IMR-90 (cell line): ENCODE measurements around the gene MTR. TPM values are rescaled to one million over a fixed set of nuclear protein-coding genes. Genes with fewer than 3 reads are reported as not detected.

ENCODE experiments used
- ATAC-seq: fragments of 200-7000 bp; cut with Tn5 transposase; 2 replicates; pipeline ENCODE4 v1.9.1; 2020; ENCODE audit warnings: low read depth, mild to moderate bottlenecking, moderate library complexity
- BruUV-seq: library from RNA; stranded (reverse); fragments of 400-500 nt; replicated peaks from 2 replicates; lab custom pipeline; 2021; lab: Mats Ljungman, UMichigan
- CTCF ChIA-PET: fragments of 300-600 bp; formaldehyde crosslinking; extraction: SDS; loops from one replicate; lab custom pipeline; 2021; ENCODE audit warnings: antibody characterized with exemption; lab: Yijun Ruan, JAX
- POLR2A ChIA-PET: fragments of 300-600 bp; sonication (Branson Sonifier 250); formaldehyde crosslinking; loops from one replicate; lab custom pipeline; 2022; ENCODE audit warnings: antibody characterized with exemption; ENCODE audit not compliant: unreplicated experiment; lab: Charles Lee
- DNase-seq: peaks from one replicate; pipeline ENCODE4 v3.0.0; 2013
- H2AFZ ChIP-seq: replicated peaks from 2 replicates; pipeline ENCODE3; 2013; ENCODE audit warnings: low read length, mild to moderate bottlenecking; ENCODE audit not compliant: poor library complexity
- H2AK5ac ChIP-seq: 2 replicates; pipeline ENCODE4 v1.6.1; 2013; ENCODE audit warnings: low read depth, low read length, inconsistent platforms
- H2AK9ac ChIP-seq: replicated peaks from 2 replicates; pipeline ENCODE3; 2013; ENCODE audit warnings: mild to moderate bottlenecking, low read depth, low read length, moderate library complexity; ENCODE audit not compliant: poor library complexity
- H2BK120ac ChIP-seq: 2 replicates; pipeline ENCODE4 v1.6.1; 2013; ENCODE audit warnings: low read depth, low read length, inconsistent platforms
- H2BK15ac ChIP-seq: 3 replicates; pipeline ENCODE4 v1.6.1; 2013; ENCODE audit warnings: low read depth, low read length, inconsistent platforms
- H2BK20ac ChIP-seq: 2 replicates; pipeline ENCODE4 v1.6.1; 2013; ENCODE audit warnings: low read depth, mild to moderate bottlenecking, inconsistent platforms, low read length, moderate library complexity
- H2BK5ac ChIP-seq: 2 replicates; pipeline ENCODE4 v1.6.1; 2013; ENCODE audit warnings: mild to moderate bottlenecking, low read depth, low read length, inconsistent platforms; ENCODE audit not compliant: poor library complexity, severe bottlenecking
- H3K14ac ChIP-seq: replicated peaks from 2 replicates; pipeline ENCODE4 v1.6.1; 2013; ENCODE audit warnings: low read depth, low read length, inconsistent platforms
- H3K18ac ChIP-seq: 2 replicates; pipeline ENCODE4 v1.6.1; 2013; ENCODE audit warnings: low read depth, low read length, control low read depth
- H3K23ac ChIP-seq: 2 replicates; pipeline ENCODE4 v1.6.1; 2013; ENCODE audit warnings: low read depth, low read length, inconsistent platforms
- H3K27ac ChIP-seq: 2 replicates; pipeline ENCODE4 v1.5.1; 2013; ENCODE audit warnings: mild to moderate bottlenecking, control low read depth, low read length; ENCODE audit not compliant: insufficient read depth
- H3K27me3 ChIP-seq: 2 replicates; pipeline ENCODE4 v1.6.1; 2013; ENCODE audit warnings: low read length; ENCODE audit not compliant: control insufficient read depth, insufficient read depth
- H3K36me3 ChIP-seq: 2 replicates; pipeline ENCODE4 v1.6.1; 2013; ENCODE audit warnings: low read length, mixed read lengths; ENCODE audit not compliant: control insufficient read depth, insufficient read depth
- H3K4ac ChIP-seq: 2 replicates; pipeline ENCODE4 v1.6.1; 2013; ENCODE audit warnings: low read depth, low read length, inconsistent platforms
- H3K4me1 ChIP-seq: 2 replicates; pipeline ENCODE4 v1.6.1; 2013; ENCODE audit warnings: low read length, mixed read lengths; ENCODE audit not compliant: control insufficient read depth, insufficient read depth
- H3K4me2 ChIP-seq: 2 replicates; pipeline ENCODE4 v1.6.1; 2013; ENCODE audit warnings: low read depth, mild to moderate bottlenecking, control low read depth, low read length, moderate library complexity
- H3K4me3 ChIP-seq: 2 replicates; pipeline ENCODE4 v1.5.1; 2013; ENCODE audit warnings: low read depth, mild to moderate bottlenecking, control low read depth, low read length, moderate library complexity; ENCODE audit not compliant: insufficient read depth
- H3K56ac ChIP-seq: 2 replicates; pipeline ENCODE4 v1.6.1; 2013; ENCODE audit warnings: low read length, inconsistent platforms; ENCODE audit not compliant: insufficient read depth; ENCODE audit errors: extremely low read depth
- H3K79me1 ChIP-seq, 2 experiments: 2 replicates each; pipeline ENCODE4 v1.6.1; 2013; ENCODE audit warnings: low read length in 2 of 2, inconsistent platforms in 1 of 2, low read depth in 1 of 2
- H3K9ac ChIP-seq: 2 replicates; pipeline ENCODE4 v1.6.1; 2013; ENCODE audit warnings: low read depth, low read length, control low read depth
- H3K9me1 ChIP-seq: 2 replicates; pipeline ENCODE4 v1.6.1; 2013; ENCODE audit warnings: low read length, inconsistent platforms; ENCODE audit not compliant: insufficient read depth
- H3K9me3 ChIP-seq: 2 replicates; pipeline ENCODE4 v1.6.1; 2013; ENCODE audit warnings: low read length; ENCODE audit not compliant: control insufficient read depth, insufficient read depth
- H4K20me1 ChIP-seq: 2 replicates; pipeline ENCODE4 v1.6.1; 2013; ENCODE audit warnings: low read length, inconsistent platforms; ENCODE audit not compliant: insufficient read depth
- H4K5ac ChIP-seq: 2 replicates; pipeline ENCODE4 v1.6.1; 2013; ENCODE audit warnings: mild to moderate bottlenecking, low read depth, low read length, control low read depth
- H4K8ac ChIP-seq, 2 experiments: 2 replicates each; pipeline ENCODE4 v1.6.1; 2013; ENCODE audit warnings: low read depth in 2 of 2, low read length in 2 of 2, control low read depth in 1 of 2, inconsistent platforms in 1 of 2
- H4K91ac ChIP-seq: 2 replicates; pipeline ENCODE4 v1.6.1; 2013; ENCODE audit warnings: low read depth, low read length, inconsistent platforms; ENCODE audit not compliant: insufficient read depth
- CTCF ChIP-seq: conservative IDR thresholded peaks from 2 replicates; pipeline ENCODE4 v1.5.1; 2012; ENCODE audit warnings: mild to moderate bottlenecking, low read depth, low read length, improper control_type of control experiment
- RAD21 ChIP-seq: IDR thresholded peaks from 2 replicates; pipeline ENCODE4 v1.6.1; 2012; ENCODE audit warnings: low read length, improper control_type of control experiment
- RCOR1 ChIP-seq: IDR thresholded peaks from 2 replicates; pipeline ENCODE4 v1.6.1; 2012; ENCODE audit warnings: mild to moderate bottlenecking, low read length, improper control_type of control experiment; ENCODE audit not compliant: insufficient replicate concordance
- SMC3 ChIP-seq: fragments of 150-350 bp; IDR thresholded peaks from 2 replicates; pipeline ENCODE4 v1.6.1; 2016; ENCODE audit warnings: low read depth, mild to moderate bottlenecking, antibody characterized with exemption, low read length, moderate library complexity
- WGBS, 2 experiments: methylation state at CpG; one replicate each; pipeline versions ENCODE4 v1.1.5 to v1.1.7; 2013; ENCODE audit warnings: missing lambda C conversion rate in 2 of 2; ENCODE audit not compliant: insufficient read length in 1 of 2; ENCODE audit errors: extremely low coverage in 2 of 2; 5-methylcytosine and 5-hydroxymethylcytosine counted together
- dilution Hi-C: fragments of 300-500 bp; cut with HindIII; formaldehyde crosslinking; loops from one replicate; pipeline ENCODE4 v1.14.3; 2018; ENCODE audit warnings: low sequenced_read_pairs; ENCODE audit not compliant: unreplicated experiment
- in situ Hi-C: fragments of 300-500 bp; cut with MboI; formaldehyde crosslinking; loops from 3 replicates; pipeline ENCODE4 v1.14.3; 2019; ENCODE audit warnings: low sequenced_read_pairs, inconsistent platforms, mixed read lengths
- intact Hi-C: fragments of 100-400 bp; cut with micrococcal nuclease; formaldehyde crosslinking; loops from 2 replicates; pipeline ENCODE4 v1.10.0; 2022
- polyA plus RNA-seq, 3 experiments: library from polyadenylated mRNA; depleted of rRNA; stranded (reverse); fragments of >200 nt; gene quantifications; 2 replicates each; pipeline ENCODE4 v1.2.3, GENCODE V29; 2012; ENCODE audit warnings: low replicate concordance in 1 of 3
- total RNA-seq: library from RNA; depleted of rRNA; stranded (reverse); fragments of >200 nt; gene quantifications from 2 replicates; pipeline ENCODE4 v1.2.3, GENCODE V29; 2012

The MTR gene
- total and polyA plus RNA-seq, 2 of the 4 experiments (the other 2 are of a cell fraction) = 7.7 to 31.0 TPM

- no peak overlapping the region for H4K91ac ChIP-seq
- H2AK5ac ChIP-seq = no peak overlapping the region
- no peak overlapping the region for H3K14ac ChIP-seq
- intact Hi-C loops (no loop called here), dilution Hi-C loops (no loop called here), in situ Hi-C loops (no loop called here)
- H4K20me1 ChIP-seq = no peaks in the 10 kb centered on the region
- H3K56ac ChIP-seq = no peak overlapping the region
- no peak overlapping the region for H2BK20ac ChIP-seq
- H3K4me3 ChIP-seq = no peak overlapping the region
- no peaks in the 10 kb centered on the region; the same call in 1 of the 2 replicates for H3K9me3 ChIP-seq
- H2BK120ac ChIP-seq = no peak overlapping the region
- ChIA-PET CTCF (no interaction called here), POLR2A (no interaction called here)
- no peak overlapping the region for H2BK15ac ChIP-seq
- H3K79me1 ChIP-seq = no peaks in the 10 kb centered on the region
- H3K4ac ChIP-seq = no peak overlapping the region
- no peak for TF ChIP-seq CTCF
- no peak for TF ChIP-seq RAD21
- no peak for TF ChIP-seq SMC3
- no peak for TF ChIP-seq RCOR1
- H3K9me1 ChIP-seq = no peaks in the 10 kb centered on the region
- no peak overlapping the region for H3K9ac ChIP-seq
- no peaks in the 10 kb centered on the region for H3K4me1 ChIP-seq
- H2BK5ac ChIP-seq = no peak overlapping the region
- DNase-seq (no peak), ATAC-seq (no peak)
- no peaks in the 10 kb centered on the region for H3K27me3 ChIP-seq
- WGBS, 2 experiments = 62% methylated on average over 3 of the region's 4 CpGs; no CpG with 5 or more reads in 1 of the 2 experiments
- H3K36me3 ChIP-seq = no peaks in the 10 kb centered on the region
- no peak overlapping the region for H3K4me2 ChIP-seq
- BruUV-seq = no TSS peak
- H3K23ac ChIP-seq = no peak overlapping the region
- no peak overlapping the region for H4K5ac ChIP-seq
- H3K18ac ChIP-seq = no peak overlapping the region
- no peak overlapping the region for H3K27ac ChIP-seq
- H4K8ac ChIP-seq = no peak overlapping the region
- no peak overlapping the region for H2AFZ ChIP-seq
- no peak overlapping the region for H2AK9ac ChIP-seq
These were observed 130.3 kb downstream of the MTR start for GRCh38 chr1:236925386-236925785.
